D341Med (cell line): ENCODE data around the gene SLC30A2.

Experiments
- DNase-seq: peaks from one replicate; pipeline ENCODE4 v3.0.0; 2012; ENCODE audit warnings: low spot score

Gene SLC30A2

GRCh38 chr1:25996966-25997827, 48.7 kb downstream of the SLC30A2 start:
- peak; percentile 50 for DNase-seq

GRCh38 chr1:25994402-25995150, 51.3 kb downstream of the SLC30A2 start:
- no peak for DNase-seq

GRCh38 chr1:25993197-25993951, 52.5 kb downstream of the SLC30A2 start:
- DNase-seq: no peak

- DNase-seq: no peak
These were observed 53.2 kb downstream of the SLC30A2 start for GRCh38 chr1:25992689-25993171.

GRCh38 chr1:25991937-25992688, 53.8 kb downstream of the SLC30A2 start:
- no peak for DNase-seq

GRCh38 chr1:25990702-25991395, 55.1 kb downstream of the SLC30A2 start:
- DNase-seq: no peak

GRCh38 chr1:25990251-25990650, 55.7 kb downstream of the SLC30A2 start:
- no peak for DNase-seq

GRCh38 chr1:25989440-25990234, 56.3 kb downstream of the SLC30A2 start:
- DNase-seq: no peak

- DNase-seq: peak; percentile 49
These were observed 58.0 kb downstream of the SLC30A2 start for GRCh38 chr1:25987951-25988350.
